Measurements from ENCODE around the gene ADAMTS9. TPM values are rescaled to one million over a fixed set of nuclear protein-coding genes. Genes with fewer than 3 reads are reported as not detected.

Gene ADAMTS9
- total and polyA plus RNA-seq, 4 donors, result 1.2 to 13.8 (median 7.4) TPM

DNA sequence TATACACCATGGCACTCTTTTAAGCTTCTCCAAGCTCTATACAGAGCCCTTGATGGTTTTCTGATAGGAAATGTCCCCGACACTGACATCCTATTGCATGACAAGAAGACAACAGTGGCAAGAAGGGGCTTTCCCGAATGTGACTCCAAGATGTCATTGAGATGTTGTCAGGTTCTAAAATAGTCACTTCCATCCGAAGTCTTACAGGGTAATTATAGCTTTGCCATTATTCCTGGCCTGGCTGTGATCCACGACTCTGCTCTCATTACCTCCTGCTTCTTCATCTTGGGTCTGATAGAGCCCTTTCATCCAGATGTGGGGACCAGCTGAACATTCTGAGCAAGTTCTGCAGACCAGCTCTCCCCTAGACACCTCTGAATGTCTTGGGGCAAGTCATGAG is 40.6 kb upstream of the ADAMTS9 start:
- Histone ChIP-seq H3K36me3 (ENCODE audit: control insufficient read depth in 4 of 4, insufficient read depth in 3 of 4, low read depth in 1 of 4, low read length in 3 of 4) (no peaks in the 10 kb centered on the region), H3K4me3 (ENCODE audit: low read depth in 1 of 3, low read length in 3 of 3) (no peak overlapping the region), H3K9me3 (ENCODE audit: control insufficient read depth in 4 of 4, low read length in 3 of 4) (no peaks in the 10 kb centered on the region), H3K27ac (ENCODE audit: low read depth in 1 of 2, low read length in 2 of 2) (no peak overlapping the region), H3K4me1 (ENCODE audit: control insufficient read depth in 4 of 4, insufficient read depth in 4 of 4, low read length in 3 of 4) (no peaks in the 10 kb centered on the region), H3K9ac (ENCODE audit: low read depth in 1 of 2, low read length in 2 of 2) (no peak overlapping the region), H3K27me3 (ENCODE audit: control insufficient read depth in 4 of 4, insufficient read depth in 4 of 4, low read length in 3 of 4) (no peaks in the 10 kb centered on the region)
- WGBS, result 51% methylated on average over 4 of the region's 4 CpGs
- DNase-seq (ENCODE audit: low spot score), result no peak
- TF ChIP-seq, protein P1, sequence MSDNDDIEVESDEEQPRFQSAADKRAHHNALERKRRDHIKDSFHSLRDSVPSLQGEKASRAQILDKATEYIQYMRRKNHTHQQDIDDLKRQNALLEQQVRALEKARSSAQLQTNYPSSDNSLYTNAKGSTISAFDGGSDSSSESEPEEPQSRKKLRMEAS (IDR thresholded peaks at IDR 0.05), result no peak
- TF ChIP-seq HNF4G (IDR thresholded peaks at IDR 0.05), result no peak
- TF ChIP-seq YY1 (IDR thresholded peaks at IDR 0.05), result no peak
- no peak for TF ChIP-seq FOXA2 (IDR thresholded peaks at IDR 0.05)
- TF ChIP-seq GABPA (IDR thresholded peaks at IDR 0.05 in 1 of 2, conservative IDR thresholded peaks at IDR 0.05 in 1 of 2), result no peak
- no peak for TF ChIP-seq FOXA1 (IDR thresholded peaks at IDR 0.05)
- TF ChIP-seq, protein P2, sequence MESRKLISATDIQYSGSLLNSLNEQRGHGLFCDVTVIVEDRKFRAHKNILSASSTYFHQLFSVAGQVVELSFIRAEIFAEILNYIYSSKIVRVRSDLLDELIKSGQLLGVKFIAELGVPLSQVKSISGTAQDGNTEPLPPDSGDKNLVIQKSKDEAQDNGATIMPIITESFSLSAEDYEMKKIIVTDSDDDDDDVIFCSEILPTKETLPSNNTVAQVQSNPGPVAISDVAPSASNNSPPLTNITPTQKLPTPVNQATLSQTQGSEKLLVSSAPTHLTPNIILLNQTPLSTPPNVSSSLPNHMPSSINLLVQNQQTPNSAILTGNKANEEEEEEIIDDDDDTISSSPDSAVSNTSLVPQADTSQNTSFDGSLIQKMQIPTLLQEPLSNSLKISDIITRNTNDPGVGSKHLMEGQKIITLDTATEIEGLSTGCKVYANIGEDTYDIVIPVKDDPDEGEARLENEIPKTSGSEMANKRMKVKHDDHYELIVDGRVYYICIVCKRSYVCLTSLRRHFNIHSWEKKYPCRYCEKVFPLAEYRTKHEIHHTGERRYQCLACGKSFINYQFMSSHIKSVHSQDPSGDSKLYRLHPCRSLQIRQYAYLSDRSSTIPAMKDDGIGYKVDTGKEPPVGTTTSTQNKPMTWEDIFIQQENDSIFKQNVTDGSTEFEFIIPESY (IDR thresholded peaks at IDR 0.05), result no peak
- no peak for TF ChIP-seq RXRA (IDR thresholded peaks at IDR 0.05)
- TF ChIP-seq, protein P3, sequence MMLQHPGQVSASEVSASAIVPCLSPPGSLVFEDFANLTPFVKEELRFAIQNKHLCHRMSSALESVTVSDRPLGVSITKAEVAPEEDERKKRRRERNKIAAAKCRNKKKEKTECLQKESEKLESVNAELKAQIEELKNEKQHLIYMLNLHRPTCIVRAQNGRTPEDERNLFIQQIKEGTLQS (IDR thresholded peaks at IDR 0.05), result no peak
- no peak for TF ChIP-seq EGR1 (IDR thresholded peaks at IDR 0.05; ENCODE audit: low read depth in 2 of 2)
- no peak for TF ChIP-seq NR2F2 (IDR thresholded peaks at IDR 0.05)

DNA sequence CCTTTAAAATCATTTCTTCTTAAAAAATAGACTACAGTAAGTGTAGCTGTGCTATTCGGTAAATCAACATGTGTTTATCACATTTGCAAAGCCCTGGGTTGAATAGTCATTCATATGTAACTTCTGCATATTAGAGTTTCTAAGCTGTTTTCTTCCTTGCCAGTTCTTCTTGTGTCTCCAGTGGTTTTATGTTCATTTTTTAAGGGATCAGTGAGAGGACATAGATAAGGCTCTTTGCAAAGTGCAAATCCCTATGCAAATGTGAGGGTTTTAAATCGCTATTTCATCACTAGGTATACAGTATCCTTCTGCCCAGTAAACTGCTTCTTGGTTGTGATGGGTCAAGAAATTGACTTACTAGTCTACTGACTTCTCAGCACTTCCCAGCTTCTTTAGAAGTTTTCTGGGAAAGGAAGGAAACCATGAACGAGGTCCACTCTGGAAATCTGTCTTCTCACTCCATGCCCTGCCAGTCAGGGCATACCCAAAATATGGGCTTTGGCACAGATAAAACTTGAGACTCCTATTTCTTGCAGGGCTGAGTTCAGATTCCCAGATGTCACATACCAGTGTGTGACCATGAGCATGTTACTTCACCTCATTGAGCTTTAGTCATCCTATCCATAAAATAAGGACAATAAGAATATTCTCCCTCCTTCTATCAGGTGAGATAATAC is 38.8 kb upstream of the ADAMTS9 start:
- H3K4me3 ChIP-seq (ENCODE audit: low read depth in 1 of 3, low read length in 3 of 3), result no peak overlapping the region
- 84% methylated on average over 3 of the region's 3 CpGs for WGBS
- H3K9ac ChIP-seq (ENCODE audit: low read depth in 1 of 2, low read length in 2 of 2), result no peak overlapping the region
- no peaks in the 10 kb centered on the region for H3K4me1 ChIP-seq (ENCODE audit: control insufficient read depth in 4 of 4, insufficient read depth in 4 of 4, low read length in 3 of 4)
- H3K36me3 ChIP-seq (ENCODE audit: control insufficient read depth in 4 of 4, insufficient read depth in 3 of 4, low read depth in 1 of 4, low read length in 3 of 4), result no peaks in the 10 kb centered on the region
- DNase-seq (ENCODE audit: low spot score), result no peak
- no peak for TF ChIP-seq HNF4A (conservative IDR thresholded peaks at IDR 0.05)
- no peak for TF ChIP-seq RXRA (IDR thresholded peaks at IDR 0.05)
- TF ChIP-seq JUND (IDR thresholded peaks at IDR 0.05), result no peak
- TF ChIP-seq, protein P4, sequence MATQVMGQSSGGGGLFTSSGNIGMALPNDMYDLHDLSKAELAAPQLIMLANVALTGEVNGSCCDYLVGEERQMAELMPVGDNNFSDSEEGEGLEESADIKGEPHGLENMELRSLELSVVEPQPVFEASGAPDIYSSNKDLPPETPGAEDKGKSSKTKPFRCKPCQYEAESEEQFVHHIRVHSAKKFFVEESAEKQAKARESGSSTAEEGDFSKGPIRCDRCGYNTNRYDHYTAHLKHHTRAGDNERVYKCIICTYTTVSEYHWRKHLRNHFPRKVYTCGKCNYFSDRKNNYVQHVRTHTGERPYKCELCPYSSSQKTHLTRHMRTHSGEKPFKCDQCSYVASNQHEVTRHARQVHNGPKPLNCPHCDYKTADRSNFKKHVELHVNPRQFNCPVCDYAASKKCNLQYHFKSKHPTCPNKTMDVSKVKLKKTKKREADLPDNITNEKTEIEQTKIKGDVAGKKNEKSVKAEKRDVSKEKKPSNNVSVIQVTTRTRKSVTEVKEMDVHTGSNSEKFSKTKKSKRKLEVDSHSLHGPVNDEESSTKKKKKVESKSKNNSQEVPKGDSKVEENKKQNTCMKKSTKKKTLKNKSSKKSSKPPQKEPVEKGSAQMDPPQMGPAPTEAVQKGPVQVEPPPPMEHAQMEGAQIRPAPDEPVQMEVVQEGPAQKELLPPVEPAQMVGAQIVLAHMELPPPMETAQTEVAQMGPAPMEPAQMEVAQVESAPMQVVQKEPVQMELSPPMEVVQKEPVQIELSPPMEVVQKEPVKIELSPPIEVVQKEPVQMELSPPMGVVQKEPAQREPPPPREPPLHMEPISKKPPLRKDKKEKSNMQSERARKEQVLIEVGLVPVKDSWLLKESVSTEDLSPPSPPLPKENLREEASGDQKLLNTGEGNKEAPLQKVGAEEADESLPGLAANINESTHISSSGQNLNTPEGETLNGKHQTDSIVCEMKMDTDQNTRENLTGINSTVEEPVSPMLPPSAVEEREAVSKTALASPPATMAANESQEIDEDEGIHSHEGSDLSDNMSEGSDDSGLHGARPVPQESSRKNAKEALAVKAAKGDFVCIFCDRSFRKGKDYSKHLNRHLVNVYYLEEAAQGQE (IDR thresholded peaks at IDR 0.05), result no peak
- no peak for TF ChIP-seq GABPA (IDR thresholded peaks at IDR 0.05 in 1 of 2, conservative IDR thresholded peaks at IDR 0.05 in 1 of 2)
- TF ChIP-seq, protein P5, sequence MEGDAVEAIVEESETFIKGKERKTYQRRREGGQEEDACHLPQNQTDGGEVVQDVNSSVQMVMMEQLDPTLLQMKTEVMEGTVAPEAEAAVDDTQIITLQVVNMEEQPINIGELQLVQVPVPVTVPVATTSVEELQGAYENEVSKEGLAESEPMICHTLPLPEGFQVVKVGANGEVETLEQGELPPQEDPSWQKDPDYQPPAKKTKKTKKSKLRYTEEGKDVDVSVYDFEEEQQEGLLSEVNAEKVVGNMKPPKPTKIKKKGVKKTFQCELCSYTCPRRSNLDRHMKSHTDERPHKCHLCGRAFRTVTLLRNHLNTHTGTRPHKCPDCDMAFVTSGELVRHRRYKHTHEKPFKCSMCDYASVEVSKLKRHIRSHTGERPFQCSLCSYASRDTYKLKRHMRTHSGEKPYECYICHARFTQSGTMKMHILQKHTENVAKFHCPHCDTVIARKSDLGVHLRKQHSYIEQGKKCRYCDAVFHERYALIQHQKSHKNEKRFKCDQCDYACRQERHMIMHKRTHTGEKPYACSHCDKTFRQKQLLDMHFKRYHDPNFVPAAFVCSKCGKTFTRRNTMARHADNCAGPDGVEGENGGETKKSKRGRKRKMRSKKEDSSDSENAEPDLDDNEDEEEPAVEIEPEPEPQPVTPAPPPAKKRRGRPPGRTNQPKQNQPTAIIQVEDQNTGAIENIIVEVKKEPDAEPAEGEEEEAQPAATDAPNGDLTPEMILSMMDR (IDR thresholded peaks at IDR 0.05; ENCODE audit: low read depth, low read length, missing input control), result no peak
- TF ChIP-seq FOXA2 (IDR thresholded peaks at IDR 0.05), result no peak
- TF ChIP-seq HNF4G (IDR thresholded peaks at IDR 0.05), result no peak
- TF ChIP-seq, protein P2 (IDR thresholded peaks at IDR 0.05), result no peak
- TF ChIP-seq EGR1 (IDR thresholded peaks at IDR 0.05; ENCODE audit: low read depth in 2 of 2), result no peak
- no peak for TF ChIP-seq TAF1 (conservative IDR thresholded peaks at IDR 0.05)
- TF ChIP-seq RAD21 (IDR thresholded peaks at IDR 0.05), result no peak
- no peak for TF ChIP-seq SP1 (IDR thresholded peaks at IDR 0.05)
- no peak for TF ChIP-seq NR2F2 (IDR thresholded peaks at IDR 0.05)
- TF ChIP-seq FOXA1 (IDR thresholded peaks at IDR 0.05), result no peak
- no peaks in the 10 kb centered on the region for H3K9me3 ChIP-seq (ENCODE audit: control insufficient read depth in 4 of 4, low read length in 3 of 4)
- no peak overlapping the region for H3K27ac ChIP-seq (ENCODE audit: low read depth in 1 of 2, low read length in 2 of 2)
- no peaks in the 10 kb centered on the region for H3K27me3 ChIP-seq (ENCODE audit: control insufficient read depth in 4 of 4, insufficient read depth in 4 of 4, low read length in 3 of 4)

All from liver (tissue), 9 donors.